ENCODE results near the gene LCMT1.

Gene LCMT1

GRCh38 chr16:25212636-25213035 lies 101.1 kb downstream of the LCMT1 start:
- DNase-seq = no peak

DNA sequence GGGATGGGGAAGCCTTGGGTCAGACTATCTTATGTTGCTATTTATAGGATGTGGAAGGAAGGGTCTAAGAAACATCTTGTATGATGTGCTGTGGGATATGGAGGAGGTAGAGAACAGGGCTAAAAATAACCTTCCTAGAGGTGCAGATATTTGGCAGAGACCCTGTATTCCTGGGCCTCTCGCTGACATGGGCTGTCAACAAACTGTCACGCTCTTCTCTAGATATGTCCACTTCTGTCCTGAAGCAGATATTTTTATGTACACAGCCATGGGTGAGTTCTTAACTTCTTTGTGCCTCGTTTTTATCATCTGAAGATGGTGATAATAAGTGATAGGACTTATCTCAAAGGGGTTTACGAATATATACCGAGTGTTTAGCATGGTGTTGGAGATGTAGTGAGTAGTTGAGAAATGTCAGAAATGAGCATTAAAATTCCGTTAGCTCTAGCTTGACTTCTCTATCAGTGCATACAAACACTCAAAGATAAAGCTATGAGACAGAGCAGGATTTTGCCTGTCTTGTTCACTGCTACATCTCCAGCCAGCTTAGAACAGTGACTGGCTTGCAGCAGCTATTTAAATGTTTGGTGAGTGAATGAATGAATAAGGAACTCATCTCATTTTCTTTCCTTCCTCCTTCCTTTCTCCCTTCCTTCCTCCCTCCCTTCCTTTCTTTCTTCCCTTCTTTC lies 102.3 kb downstream of the LCMT1 start:
- no peak for DNase-seq

DNA sequence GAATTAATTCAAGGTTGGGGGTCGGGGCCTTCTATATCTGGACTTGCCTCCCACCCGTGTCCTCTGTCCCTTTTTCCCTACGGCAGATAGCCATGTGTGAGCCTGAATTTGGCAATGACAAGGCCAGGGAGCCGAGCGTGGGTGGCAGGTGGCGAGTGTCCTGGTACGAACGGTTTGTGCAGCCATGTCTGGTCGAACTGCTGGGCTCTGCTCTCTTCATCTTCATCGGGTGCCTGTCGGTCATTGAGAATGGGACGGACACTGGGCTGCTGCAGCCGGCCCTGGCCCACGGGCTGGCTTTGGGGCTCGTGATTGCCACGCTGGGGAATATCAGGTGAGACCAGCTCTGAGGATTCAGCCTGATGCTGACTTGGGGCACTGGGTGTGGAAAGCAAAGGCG lies 105.6 kb downstream of the LCMT1 start:
- DNase-seq = no peak

- no peak for DNase-seq
Observed at GRCh38 chr16:25217921-25218320, 106.4 kb downstream of the LCMT1 start.

GRCh38 chr16:25219070-25219737 lies 107.7 kb downstream of the LCMT1 start:
- no peak for DNase-seq

DNA sequence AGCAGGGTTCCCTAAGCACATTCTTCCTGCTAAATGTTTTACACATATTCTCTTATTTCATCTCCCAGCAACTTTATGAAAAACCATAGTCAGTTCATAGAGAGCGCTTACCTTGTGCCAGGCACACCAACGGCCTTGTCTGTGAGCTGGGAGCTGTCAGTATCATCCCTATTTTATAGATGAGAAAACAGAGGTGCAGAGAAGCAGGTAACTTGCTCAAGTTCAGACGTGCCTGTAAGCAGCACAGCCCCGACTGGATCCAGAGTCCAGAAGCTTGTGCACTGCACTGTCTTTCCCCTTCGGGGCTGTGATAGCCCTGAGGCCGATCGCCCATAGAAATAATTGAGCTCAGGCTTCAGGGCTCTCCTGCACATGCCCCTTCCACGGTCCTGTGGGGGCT lies 111.4 kb downstream of the LCMT1 start:
- no peak for DNase-seq

GRCh38 chr16:25223964-25224363 lies 112.4 kb downstream of the LCMT1 start:
- no peak for DNase-seq

DNA sequence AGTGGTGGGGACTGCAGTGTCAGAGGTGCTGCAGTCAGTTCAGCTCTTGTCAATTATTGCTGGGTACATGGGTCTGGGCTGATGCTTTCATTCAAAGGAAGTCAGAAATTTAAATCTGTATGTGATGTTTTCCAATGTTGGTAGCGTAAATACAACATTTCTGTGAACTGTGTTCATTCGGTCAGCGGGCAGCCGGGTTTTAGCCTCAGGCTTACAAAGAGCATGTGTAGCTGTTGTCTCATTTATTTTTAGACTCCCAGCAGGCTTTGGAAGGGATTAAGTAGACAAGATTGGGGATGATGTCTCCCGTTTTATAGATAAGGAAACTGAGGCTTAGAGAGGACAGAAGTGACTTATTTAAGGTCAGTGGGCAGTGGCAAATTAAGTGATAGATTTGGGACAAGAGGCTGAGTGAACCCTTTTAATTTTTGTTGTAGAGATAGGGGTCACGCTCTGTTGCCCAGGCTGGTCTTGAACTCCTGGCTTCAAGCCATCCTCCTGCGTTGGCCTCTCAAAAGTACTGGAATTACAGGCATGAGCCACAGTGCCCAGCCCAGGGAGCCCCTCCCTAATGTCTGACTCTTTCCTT lies 113.3 kb downstream of the LCMT1 start:
- no peak for DNase-seq

Data from NCI-H446 treated with DMSO at 0.1 percent for 48 hours (cell line).